Astrocyte (in vitro differentiated cells and primary cell): ENCODE results near the gene ODF2. TPM values are rescaled to one million over a fixed set of nuclear protein-coding genes. Genes with fewer than 3 reads are reported as not detected.

ENCODE experiments used
- DNase-seq: peaks from one replicate; pipeline ENCODE4 v3.0.0-alpha.2; 2010; ENCODE audit warnings: low read depth
- FAIRE-seq: peaks from 2 replicates; lab custom pipeline; 2011; peaks lifted over from hg19 to GRCh38; lab: Jason Lieb, UNC
- H2AFZ ChIP-seq: 2 replicates; pipeline ENCODE4 v1.6.0; 2012; ENCODE audit warnings: low read depth, low read length, inconsistent platforms
- H3K27ac ChIP-seq: 2 replicates; pipeline ENCODE4 v1.5.1; 2011; ENCODE audit warnings: low read depth, low read length, inconsistent platforms
- H3K27me3 ChIP-seq: 2 replicates; pipeline ENCODE4 v1.6.0; 2011; ENCODE audit warnings: low read length, inconsistent platforms; ENCODE audit not compliant: insufficient read depth
- H3K36me3 ChIP-seq: 2 replicates; pipeline ENCODE4 v1.5.1; 2011; ENCODE audit warnings: low read length, inconsistent platforms; ENCODE audit not compliant: insufficient read depth
- H3K4me1 ChIP-seq: 2 replicates; pipeline ENCODE4 v1.5.1; 2011; ENCODE audit warnings: low read length, inconsistent platforms; ENCODE audit not compliant: insufficient read depth
- H3K4me2 ChIP-seq: 2 replicates; pipeline ENCODE4 v1.6.0; 2012; ENCODE audit warnings: low read length, inconsistent platforms
- H3K4me3 ChIP-seq: 2 replicates; pipeline ENCODE4 v1.5.1; 2011; ENCODE audit warnings: low read depth, mild to moderate bottlenecking, low read length, inconsistent platforms; ENCODE audit not compliant: insufficient read depth
- H3K79me2 ChIP-seq: 2 replicates; pipeline ENCODE4 v1.6.0; 2012; ENCODE audit warnings: mild to moderate bottlenecking, low read length, inconsistent platforms; ENCODE audit not compliant: insufficient read depth
- H3K9ac ChIP-seq: 2 replicates; pipeline ENCODE4 v1.6.0; 2012; ENCODE audit warnings: mild to moderate bottlenecking, low read length, inconsistent platforms
- H3K9me3 ChIP-seq: 2 replicates; pipeline ENCODE4 v1.5.1; 2012; ENCODE audit warnings: low read depth, mild to moderate bottlenecking, low read length, inconsistent platforms; ENCODE audit not compliant: insufficient read depth
- H4K20me1 ChIP-seq: 2 replicates; pipeline ENCODE4 v1.6.0; 2012; ENCODE audit warnings: low read length, inconsistent platforms; ENCODE audit not compliant: insufficient read depth
- H3K27ac Mint-ChIP-seq: one replicate; pipeline ENCODE4 v1.8.0; 2021; ENCODE audit warnings: mild to moderate bottlenecking, mixed read lengths; ENCODE audit not compliant: unreplicated experiment
- H3K27me3 Mint-ChIP-seq: one replicate; pipeline ENCODE4 v1.8.0; 2021; ENCODE audit warnings: low read depth, mixed read lengths; ENCODE audit not compliant: unreplicated experiment
- H3K36me3 Mint-ChIP-seq: one replicate; pipeline ENCODE4 v1.8.0; 2021; ENCODE audit warnings: low read depth, mixed read lengths; ENCODE audit not compliant: unreplicated experiment
- H3K4me1 Mint-ChIP-seq: one replicate; pipeline ENCODE4 v1.8.0; 2021; ENCODE audit warnings: low read depth, mixed read lengths; ENCODE audit not compliant: unreplicated experiment
- H3K4me3 Mint-ChIP-seq: one replicate; pipeline ENCODE4 v1.8.0; 2021; ENCODE audit warnings: mild to moderate bottlenecking, moderate library complexity, mixed read lengths; ENCODE audit not compliant: unreplicated experiment
- H3K9me3 Mint-ChIP-seq: one replicate; pipeline ENCODE4 v1.8.0; 2021; ENCODE audit warnings: mild to moderate bottlenecking, mixed read lengths; ENCODE audit not compliant: unreplicated experiment
- CTCF ChIP-seq: IDR thresholded peaks from 2 replicates; pipeline ENCODE4 v1.5.1; 2011; ENCODE audit warnings: low read depth, mild to moderate bottlenecking, inconsistent platforms, low read length, moderate library complexity; ENCODE audit not compliant: insufficient read depth
- EZH2 ChIP-seq: IDR thresholded peaks from 2 replicates; pipeline ENCODE4 v1.6.1; 2012; ENCODE audit warnings: mild to moderate bottlenecking, low read length, inconsistent platforms; ENCODE audit not compliant: insufficient read depth
- total RNA-seq: library from RNA; stranded (reverse); gene quantifications from 2 replicates; pipeline ENCODE4 v1.2.1, GENCODE V29; 2021

ODF2 gene
- total RNA-seq, 1 donor from 2014 or later = 26.2 TPM

- FAIRE-seq (no peak), DNase-seq (no peak)
- Histone ChIP-seq H3K9ac (no peak overlapping the region), H3K27me3 (no peaks in the 10 kb centered on the region), H3K79me2 (no peaks in the 10 kb centered on the region), H3K4me2 (no peak overlapping the region), H3K36me3 (peaks cover 65% of the 10 kb centered on the region), H4K20me1 (no peaks in the 10 kb centered on the region), H3K4me3 (no peak overlapping the region), H3K9me3 (no peaks in the 10 kb centered on the region), H3K27ac (no peak overlapping the region), H2AFZ (no peak overlapping the region), H3K4me1 (no peaks in the 10 kb centered on the region)
- Mint-ChIP-seq H3K4me3 (no peak overlapping the region), H3K36me3 (peaks cover 23% of the 10 kb centered on the region), H3K9me3 (no peaks in the 10 kb centered on the region), H3K4me1 (no peaks in the 10 kb centered on the region), H3K27me3 (no peaks in the 10 kb centered on the region), H3K27ac (no peak overlapping the region)
- no peak for TF ChIP-seq CTCF
- TF ChIP-seq EZH2 = no peak
Measured at GRCh38 chr9:128495296-128495695, 39.5 kb downstream of the ODF2 start.

- H3K4me1 Mint-ChIP-seq = no peaks in the 10 kb centered on the region
- H3K27me3 ChIP-seq = no peaks in the 10 kb centered on the region
- no peak for FAIRE-seq
- H3K4me2 ChIP-seq = no peak overlapping the region
- no peak overlapping the region for H3K27ac ChIP-seq
- H3K9me3 Mint-ChIP-seq = no peaks in the 10 kb centered on the region
- H3K79me2 ChIP-seq = no peaks in the 10 kb centered on the region
- H3K36me3 ChIP-seq = peaks cover 67% of the 10 kb centered on the region
- DNase-seq = no peak
- no peaks in the 10 kb centered on the region for H3K4me1 ChIP-seq
- H3K4me3 ChIP-seq = no peak overlapping the region
- no peaks in the 10 kb centered on the region for H3K9me3 ChIP-seq
- no peak overlapping the region for H3K4me3 Mint-ChIP-seq
- no peak overlapping the region for H2AFZ ChIP-seq
- peaks cover 23% of the 10 kb centered on the region for H3K36me3 Mint-ChIP-seq
- no peaks in the 10 kb centered on the region for H4K20me1 ChIP-seq
- no peak overlapping the region for H3K9ac ChIP-seq
- no peak for TF ChIP-seq EZH2
- TF ChIP-seq CTCF = no peak
- H3K27ac Mint-ChIP-seq = no peak overlapping the region
- no peaks in the 10 kb centered on the region for H3K27me3 Mint-ChIP-seq
Measured at GRCh38 chr9:128495804-128496417, 40.1 kb downstream of the ODF2 start.

GRCh38 chr9:128497824-128498610 lies 42.2 kb downstream of the ODF2 start:
- no peak overlapping the region for H3K27ac ChIP-seq
- H3K9ac ChIP-seq = no peak overlapping the region
- H3K79me2 ChIP-seq = no peaks in the 10 kb centered on the region
- Mint-ChIP-seq H3K9me3 (no peaks in the 10 kb centered on the region), H3K4me1 (peaks cover 3% of the 10 kb centered on the region), H3K27ac (no peak overlapping the region), H3K36me3 (peaks cover 21% of the 10 kb centered on the region), H3K27me3 (no peaks in the 10 kb centered on the region), H3K4me3 (no peak overlapping the region)
- H3K4me3 ChIP-seq = no peak overlapping the region
- DNase-seq = no peak
- no peaks in the 10 kb centered on the region for H3K4me1 ChIP-seq
- H4K20me1 ChIP-seq = no peaks in the 10 kb centered on the region
- no peaks in the 10 kb centered on the region for H3K27me3 ChIP-seq
- H3K9me3 ChIP-seq = no peaks in the 10 kb centered on the region
- no peak overlapping the region for H3K4me2 ChIP-seq
- no peak overlapping the region for H2AFZ ChIP-seq
- no peak for FAIRE-seq
- H3K36me3 ChIP-seq = peaks cover 64% of the 10 kb centered on the region
- no peak for TF ChIP-seq CTCF
- TF ChIP-seq EZH2 = no peak
